Measurements from ENCODE around the gene PXMP2. TPM values are rescaled to one million over a fixed set of nuclear protein-coding genes. Genes with fewer than 3 reads are reported as not detected.

The PXMP2 gene
- total RNA-seq, 1 donor from 2014 or later: 9.0 TPM

- H4K20me1 ChIP-seq (ENCODE audit: insufficient read depth, low read length): peaks cover 4% of the 10 kb centered on the region
- no peaks in the 10 kb centered on the region for H3K9me3 Mint-ChIP-seq (ENCODE audit: unreplicated experiment)
- H3K27ac Mint-ChIP-seq (ENCODE audit: unreplicated experiment): no peak overlapping the region
- H3K4me2 ChIP-seq (ENCODE audit: low read length): no peak overlapping the region
- no peak for DNase-seq (ENCODE audit: low read depth)
- no peaks in the 10 kb centered on the region for H3K79me2 ChIP-seq (ENCODE audit: insufficient read depth, low read length)
- H3K27ac ChIP-seq (ENCODE audit: low read depth, low read length): no peak overlapping the region
- no peak overlapping the region for H3K4me3 Mint-ChIP-seq (ENCODE audit: unreplicated experiment)
- H3K27me3 Mint-ChIP-seq (ENCODE audit: low read depth, unreplicated experiment): peaks cover 8% of the 10 kb centered on the region
- no peaks in the 10 kb centered on the region for H3K4me1 ChIP-seq (ENCODE audit: insufficient read depth, low read length)
- no peak overlapping the region for H3K9ac ChIP-seq (ENCODE audit: low read length)
- H3K4me3 ChIP-seq (ENCODE audit: insufficient read depth, low read depth, low read length): no peak overlapping the region
- H3K9me3 ChIP-seq (ENCODE audit: insufficient read depth, low read depth, low read length): no peaks in the 10 kb centered on the region
- peaks cover 14% of the 10 kb centered on the region for H3K36me3 Mint-ChIP-seq (ENCODE audit: low read depth, unreplicated experiment)
- no peak for FAIRE-seq
- H3K27me3 ChIP-seq (ENCODE audit: insufficient read depth, low read length): no peaks in the 10 kb centered on the region
- H2AFZ ChIP-seq (ENCODE audit: low read depth, low read length): no peak overlapping the region
- TF ChIP-seq EZH2 (IDR thresholded peaks at IDR 0.05; ENCODE audit: insufficient read depth, low read length) (no peak), CTCF (IDR thresholded peaks at IDR 0.05; ENCODE audit: insufficient read depth, low read depth, low read length) (no peak)
- H3K4me1 Mint-ChIP-seq (ENCODE audit: low read depth, unreplicated experiment): peaks cover 3% of the 10 kb centered on the region
- H3K36me3 ChIP-seq (ENCODE audit: insufficient read depth, low read length): peaks cover 6% of the 10 kb centered on the region
Measured at GRCh38 chr12:132640936-132641335, 46.5 kb upstream of the PXMP2 start.

GRCh38 chr12:132641811-132642650 is 45.4 kb upstream of the PXMP2 start:
- Mint-ChIP-seq H3K9me3 (ENCODE audit: unreplicated experiment) (no peaks in the 10 kb centered on the region), H3K36me3 (ENCODE audit: low read depth, unreplicated experiment) (peaks cover 13% of the 10 kb centered on the region), H3K4me3 (ENCODE audit: unreplicated experiment) (no peak overlapping the region), H3K27me3 (ENCODE audit: low read depth, unreplicated experiment) (peaks cover 7% of the 10 kb centered on the region), H3K27ac (ENCODE audit: unreplicated experiment) (no peak overlapping the region), H3K4me1 (ENCODE audit: low read depth, unreplicated experiment) (peaks cover 3% of the 10 kb centered on the region)
- TF ChIP-seq EZH2 (IDR thresholded peaks at IDR 0.05; ENCODE audit: insufficient read depth, low read length) (no peak), CTCF (IDR thresholded peaks at IDR 0.05; ENCODE audit: insufficient read depth, low read depth, low read length) (no peak)
- H4K20me1 ChIP-seq (ENCODE audit: insufficient read depth, low read length): peaks cover 4% of the 10 kb centered on the region
- H3K9me3 ChIP-seq (ENCODE audit: insufficient read depth, low read depth, low read length): no peaks in the 10 kb centered on the region
- H3K27ac ChIP-seq (ENCODE audit: low read depth, low read length): no peak overlapping the region
- DNase-seq (ENCODE audit: low read depth) (no peak), FAIRE-seq (no peak)
- H3K4me2 ChIP-seq (ENCODE audit: low read length): no peak overlapping the region
- peaks cover 3% of the 10 kb centered on the region for H3K36me3 ChIP-seq (ENCODE audit: insufficient read depth, low read length)
- no peaks in the 10 kb centered on the region for H3K27me3 ChIP-seq (ENCODE audit: insufficient read depth, low read length)
- no peaks in the 10 kb centered on the region for H3K4me1 ChIP-seq (ENCODE audit: insufficient read depth, low read length)
- H3K4me3 ChIP-seq (ENCODE audit: insufficient read depth, low read depth, low read length): no peak overlapping the region
- no peak overlapping the region for H2AFZ ChIP-seq (ENCODE audit: low read depth, low read length)
- H3K79me2 ChIP-seq (ENCODE audit: insufficient read depth, low read length): no peaks in the 10 kb centered on the region
- no peak overlapping the region for H3K9ac ChIP-seq (ENCODE audit: low read length)

Measured in astrocyte (in vitro differentiated cells and primary cell).